NOMO-1 treated with dmso at 0.1 percent for 144 hours (cell line): ENCODE results near the gene DDX39B.

Experiments
- DNase-seq: peaks from one replicate; lab custom pipeline; 2025; ENCODE audit not compliant: unreplicated experiment; lab: John Stamatoyannopoulos, UW

The DDX39B gene

DNA sequence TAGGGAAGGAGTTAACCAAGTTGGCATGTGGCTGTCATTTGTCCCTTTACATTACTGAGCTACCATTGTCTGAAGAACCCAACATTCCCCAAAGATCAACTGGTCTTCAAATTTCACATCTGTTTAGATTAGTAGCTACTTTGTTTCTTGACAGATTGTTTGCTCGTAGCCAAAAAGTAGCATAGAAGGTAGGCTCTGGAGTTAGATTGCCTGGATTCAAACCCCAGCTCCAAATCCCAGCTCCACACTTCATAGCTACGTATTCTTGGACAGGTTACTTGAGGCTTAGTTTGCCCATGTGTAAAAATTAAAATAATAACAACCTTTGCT, 6.7 kb upstream of the DDX39B start:
- DNase-seq: no peak

DNA sequence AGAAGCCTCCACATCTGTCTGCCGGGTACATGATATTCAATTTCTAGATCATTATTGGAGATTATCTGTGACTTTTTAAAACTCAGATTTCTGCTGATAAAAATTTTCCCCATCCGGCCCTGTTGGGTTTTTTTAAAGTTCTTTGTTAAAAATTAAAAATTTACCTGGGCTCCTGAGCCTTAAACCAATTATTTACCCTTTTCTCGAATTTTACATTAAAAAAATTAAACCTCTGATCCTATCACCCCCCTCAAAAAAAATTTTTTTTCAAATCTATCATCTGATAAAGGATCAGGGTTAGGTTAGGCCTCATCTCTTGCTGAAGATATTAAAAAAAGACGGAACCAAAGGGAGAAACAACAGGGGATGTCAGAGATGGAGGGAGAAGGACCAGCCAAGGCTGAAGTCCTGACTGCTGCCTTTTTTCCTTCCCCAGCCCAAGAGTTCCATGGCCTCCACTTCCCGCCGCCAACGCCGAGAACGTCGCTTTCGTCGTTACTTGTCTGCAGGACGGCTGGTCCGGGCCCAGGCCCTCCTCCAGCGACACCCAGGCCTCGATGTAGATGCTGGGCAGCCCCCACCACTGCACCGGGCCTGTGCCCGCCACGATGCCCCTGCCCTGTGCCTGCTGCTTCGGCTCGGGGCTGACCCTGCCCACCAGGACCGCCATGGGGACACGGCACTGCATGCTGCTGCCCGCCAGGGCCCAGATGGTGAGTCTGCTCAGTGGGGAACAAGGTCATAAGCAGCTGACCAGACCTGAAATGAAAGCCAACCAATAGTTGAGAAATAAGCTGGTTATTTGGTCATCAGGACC, 6.1 kb upstream of the DDX39B start:
- no peak for DNase-seq

DNA sequence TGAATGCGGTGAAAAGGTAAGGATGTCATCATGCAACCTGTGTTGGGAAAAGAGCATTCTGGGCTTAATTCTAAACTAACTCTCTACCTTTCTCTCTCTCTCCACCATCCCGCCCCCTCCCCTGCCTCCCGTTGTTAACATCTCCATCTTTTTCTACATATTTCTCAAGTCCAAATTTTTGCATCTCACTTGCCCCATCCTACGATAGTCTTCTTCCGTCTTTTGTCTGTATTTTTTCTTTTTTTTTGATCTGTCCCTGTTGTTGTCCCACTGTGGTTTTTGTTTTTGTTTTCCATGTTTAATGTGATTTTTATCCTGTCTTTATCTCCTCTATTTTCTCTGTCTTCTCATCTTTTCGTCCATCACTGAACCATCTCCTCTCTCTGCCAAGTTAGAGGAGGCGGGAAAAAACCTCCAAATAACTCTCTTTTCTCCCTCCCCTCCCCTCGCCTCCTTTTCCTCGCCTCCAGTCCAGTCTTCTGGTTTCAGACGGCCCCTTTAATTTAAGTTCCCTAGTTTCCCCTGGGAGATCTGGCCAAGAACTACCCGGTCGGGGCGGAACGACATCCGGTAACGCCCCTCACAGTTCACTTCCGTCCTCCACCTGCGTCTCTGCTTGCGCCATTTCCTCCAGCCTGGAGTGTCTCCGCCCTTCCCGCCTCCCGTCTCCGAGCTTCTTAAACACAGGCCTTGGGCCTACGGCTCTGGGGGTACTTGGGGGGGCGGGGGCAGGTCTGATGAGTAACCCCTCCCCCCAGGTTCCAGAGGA, 5.3 kb upstream of the DDX39B start, which contains the start of gene NFKBIL1:
Gene NFKBIL1 (plus strand): TSS at position 651 of the 769 bp plus-strand sequence. CDS start 87 bp downstream, at position 738.
- peak; percentile 98 for DNase-seq

DNA sequence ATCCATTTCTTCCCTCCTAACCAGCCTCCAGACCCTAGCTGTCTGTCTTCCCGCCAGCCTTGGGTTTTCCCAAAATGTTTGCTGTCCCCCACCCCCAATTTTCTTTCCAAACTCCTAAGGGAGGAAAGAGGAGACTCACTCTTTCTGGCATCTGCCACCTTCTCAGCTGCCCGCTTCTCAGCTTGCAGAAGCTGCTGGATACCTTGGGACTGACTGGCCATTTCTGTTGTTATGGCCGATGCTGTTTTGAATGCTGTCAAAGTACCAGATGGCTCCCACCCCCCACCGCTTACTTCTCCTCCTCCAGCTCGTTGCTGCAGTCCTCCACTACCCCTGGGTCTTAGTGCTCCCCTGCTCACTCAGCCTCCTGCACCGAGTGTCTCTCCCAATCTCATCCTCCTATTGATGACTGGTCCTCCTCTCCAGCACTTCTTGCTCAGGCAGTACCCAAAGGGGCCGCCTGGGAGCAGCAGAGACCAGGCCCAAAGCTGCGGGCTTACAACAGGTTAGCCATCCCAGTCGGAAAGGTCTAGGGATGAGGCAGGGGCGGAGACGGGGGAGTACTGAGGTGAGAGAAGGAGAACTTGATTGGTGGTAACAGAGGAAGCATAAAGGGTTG, 4.6 kb upstream of the DDX39B start, which contains the start of gene ATP6V1G2:
Gene ATP6V1G2 (minus strand): TSS at position 270 of the 619 bp plus-strand sequence. CDS start 49 bp downstream, at position 221.
- DNase-seq: peak; percentile 71

DNA sequence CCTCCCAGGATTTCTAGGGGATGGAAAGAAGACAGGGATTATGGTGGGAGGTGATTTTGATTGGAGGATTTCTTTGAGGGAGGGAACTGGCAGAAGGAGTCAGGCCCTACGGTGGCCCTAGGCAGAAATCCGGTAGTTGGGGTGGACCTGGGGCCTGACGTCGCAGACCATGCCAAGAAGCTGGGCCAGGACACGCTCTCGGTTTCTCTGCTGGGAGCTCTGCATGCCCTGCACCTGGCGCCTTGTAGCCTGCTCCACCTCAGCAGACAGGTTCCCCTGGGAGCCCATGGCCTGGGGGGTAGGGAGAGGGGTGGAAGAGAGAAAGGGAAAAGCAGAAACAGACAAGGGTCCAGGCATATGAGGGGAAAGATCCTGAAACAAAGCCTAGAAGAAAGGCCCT, 3.5 kb upstream of the DDX39B start:
- no peak for DNase-seq

DNA sequence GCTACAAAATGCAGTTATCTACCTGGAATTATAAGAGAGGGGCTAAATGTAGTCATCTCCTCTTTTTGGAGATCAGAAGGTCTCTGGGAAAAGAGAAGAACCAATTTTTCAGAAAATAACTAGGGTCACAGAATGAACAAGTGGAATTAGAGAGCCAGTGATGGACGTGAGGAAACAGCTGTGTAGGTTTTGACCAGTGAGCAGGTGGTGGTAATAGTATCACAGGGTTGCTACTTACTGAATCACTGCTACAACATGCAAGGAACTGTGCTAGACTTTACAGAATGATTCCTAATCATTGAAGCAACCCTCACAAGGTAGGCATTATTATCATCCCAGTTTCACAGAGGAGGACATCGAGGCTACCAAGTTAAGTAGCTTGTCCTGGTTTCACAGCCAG, 2.9 kb upstream of the DDX39B start:
- no peak for DNase-seq

DNA sequence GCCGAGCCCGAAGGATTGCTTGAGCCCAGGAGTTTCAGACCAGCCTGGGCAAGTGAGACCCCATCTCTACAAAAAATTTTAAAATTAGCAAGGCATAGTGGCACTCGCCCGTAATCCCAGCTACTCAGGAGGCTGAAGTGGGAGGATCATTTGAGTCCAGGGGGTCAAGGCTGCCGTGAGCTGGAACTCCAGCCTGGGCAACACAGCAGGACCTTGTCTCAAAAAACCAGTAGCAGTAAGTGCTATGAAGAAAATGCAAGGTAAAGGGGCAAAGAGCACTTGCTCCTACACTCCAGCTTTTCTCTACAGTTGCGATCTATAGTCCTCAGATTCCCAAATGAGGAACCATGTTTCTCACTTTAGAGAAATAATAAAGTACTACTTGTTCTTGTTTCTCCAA, 1.8 kb upstream of the DDX39B start:
- DNase-seq: no peak

DNA sequence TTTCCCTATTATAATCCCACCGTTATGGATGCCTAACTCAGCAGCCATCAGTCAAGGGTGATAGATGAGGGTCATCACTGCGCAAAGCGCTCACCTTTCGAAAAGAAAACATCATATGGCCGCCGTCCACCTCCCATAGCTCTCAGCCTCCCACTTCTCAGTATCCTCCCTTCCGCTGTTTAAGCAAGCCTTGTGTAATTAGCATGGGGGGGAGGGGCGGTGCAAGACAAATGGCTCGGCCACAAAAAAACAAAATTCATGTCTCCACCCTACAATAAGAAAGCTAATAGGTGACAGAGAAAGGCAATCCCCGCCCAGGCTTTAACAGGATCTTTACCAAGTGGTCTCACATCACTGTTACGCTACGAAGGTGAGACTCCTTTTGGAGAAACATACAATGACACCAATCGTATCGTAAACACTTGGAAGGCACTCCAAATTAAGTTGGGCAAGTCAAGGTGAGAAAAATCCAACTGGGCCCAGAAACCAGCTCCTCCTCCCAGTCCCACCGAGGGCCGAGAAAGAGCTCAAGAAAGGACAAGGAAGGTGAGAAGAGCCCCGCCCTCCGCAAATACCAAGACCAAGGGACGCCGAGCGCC, 645 bp downstream of the DDX39B start:
- peak; percentile 69 for DNase-seq

DNA sequence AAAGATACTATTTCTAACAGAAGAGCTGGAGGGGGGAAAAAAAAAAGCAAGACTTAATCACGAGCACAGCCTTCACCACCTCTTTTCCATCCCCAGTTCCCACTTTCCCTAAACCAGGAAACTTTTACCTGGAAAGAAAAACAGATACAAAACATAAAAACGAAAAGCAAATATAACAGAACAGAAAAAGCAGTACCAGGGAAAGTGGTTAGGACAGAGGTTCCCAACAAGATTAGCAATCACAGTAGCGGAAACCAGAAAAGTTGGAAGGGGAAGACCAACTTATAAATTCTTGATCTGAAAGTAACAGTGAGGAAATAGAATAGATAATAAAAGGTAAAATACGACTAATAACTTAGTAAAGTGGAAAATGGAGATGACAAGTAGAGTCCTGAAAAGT, 1.2 kb downstream of the DDX39B start:
- no peak for DNase-seq

DNA sequence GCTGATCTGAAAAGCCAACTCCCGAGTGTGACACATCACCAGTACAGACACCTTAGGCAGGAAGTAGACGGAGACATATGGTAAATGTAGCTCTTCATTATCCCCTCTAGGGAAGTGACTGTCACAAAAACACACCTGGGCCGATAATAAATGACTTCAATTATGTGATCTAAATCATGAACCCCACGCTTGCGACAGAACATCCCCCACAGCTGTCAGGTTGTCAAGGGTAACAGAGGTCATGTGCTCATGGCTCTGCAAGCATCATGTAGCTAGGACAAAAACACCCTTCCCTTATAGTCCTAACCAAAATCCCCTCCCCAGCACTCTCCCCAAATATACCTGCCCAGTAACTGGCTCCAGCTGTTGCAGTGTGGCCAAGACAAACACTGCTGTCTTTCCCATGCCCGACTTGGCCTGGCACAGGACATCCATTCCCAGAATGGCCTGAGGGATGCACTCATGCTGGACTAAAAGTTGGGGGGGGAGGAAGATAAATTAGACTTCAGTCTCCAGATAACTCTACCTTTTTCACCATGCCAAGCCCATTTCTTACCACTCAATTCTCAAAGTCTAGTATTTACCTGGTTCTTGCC, 2.9 kb downstream of the DDX39B start:
- DNase-seq: no peak

DNA sequence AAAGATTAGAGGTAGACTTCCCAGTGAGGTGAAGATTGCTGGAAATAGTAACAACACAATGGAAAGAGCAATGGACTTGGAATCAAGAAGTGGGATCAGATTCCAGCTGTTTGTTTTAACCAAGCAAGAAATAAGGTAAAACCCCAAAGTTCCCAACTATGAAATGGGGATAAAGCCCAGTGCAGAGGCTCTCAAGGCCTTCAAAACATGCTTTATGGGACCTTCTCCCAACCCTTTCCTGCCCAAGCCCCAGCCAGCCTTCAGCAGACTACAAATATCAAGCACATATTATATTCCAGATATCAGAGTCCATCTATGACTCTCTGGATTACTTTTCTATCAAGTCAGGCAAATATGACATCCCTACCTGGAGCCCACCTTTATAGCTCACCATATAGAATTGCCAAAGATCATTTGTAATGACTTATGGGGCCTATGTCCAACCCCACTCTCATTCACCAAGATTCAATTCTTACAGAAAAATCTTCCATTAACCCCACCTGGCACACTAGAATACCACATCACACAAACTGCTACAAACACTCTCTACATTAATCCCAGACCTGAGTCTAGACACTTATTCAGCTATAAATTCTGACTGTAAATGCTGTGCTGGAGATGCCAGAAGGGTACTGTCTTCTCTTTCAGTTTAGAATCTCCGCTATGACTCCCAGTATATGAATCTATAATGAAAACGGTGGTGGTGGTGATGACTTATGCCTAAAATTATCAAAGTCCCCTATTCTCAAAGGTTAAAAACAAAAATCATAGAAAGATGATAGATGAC, 6.1 kb downstream of the DDX39B start:
- no peak for DNase-seq

DNA sequence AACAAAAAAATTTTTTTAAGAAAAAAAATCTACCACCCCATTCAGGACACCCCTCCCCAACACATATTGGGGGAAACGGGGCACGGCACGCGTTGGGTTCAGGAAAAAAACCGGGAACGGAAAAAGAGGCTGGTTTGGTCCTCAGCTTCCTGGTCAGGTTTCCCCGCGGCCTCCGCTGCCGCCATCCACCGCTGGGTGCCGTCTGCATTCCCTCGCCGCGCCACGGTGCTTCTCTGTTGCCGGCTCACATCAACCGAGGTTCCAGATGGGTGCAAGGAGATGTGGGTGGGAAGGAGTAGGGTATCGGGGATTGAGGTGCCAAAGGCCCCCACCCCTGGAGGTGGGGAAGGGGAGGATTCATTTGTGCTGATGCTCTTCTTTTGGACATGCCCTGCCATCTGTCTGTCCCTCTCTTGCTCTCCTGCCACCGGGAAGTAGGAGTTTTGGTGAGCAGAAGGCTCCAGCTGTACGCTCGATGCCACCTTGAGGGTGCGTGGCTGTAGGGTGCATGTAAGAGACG, 7.2 kb downstream of the DDX39B start:
- DNase-seq: no peak

DNA sequence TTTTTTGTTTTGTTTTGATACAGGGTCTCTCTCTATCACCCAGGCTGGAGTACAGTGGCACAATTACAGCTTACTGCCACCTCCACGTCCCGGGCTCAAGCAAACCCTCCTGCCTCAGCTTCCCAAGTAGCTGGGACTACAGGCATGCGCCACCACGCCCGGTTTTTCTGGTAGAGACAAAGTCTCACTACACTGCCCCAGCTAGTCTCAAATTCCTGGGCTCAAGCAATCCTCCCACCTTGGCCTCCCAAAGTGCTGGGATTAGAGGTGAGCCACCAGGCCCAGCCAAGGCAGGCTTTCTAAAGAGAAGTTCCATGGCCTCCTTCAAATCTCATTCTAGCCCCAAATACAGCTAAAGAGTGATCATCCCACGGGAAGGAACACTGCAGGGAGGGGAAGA, 7.8 kb downstream of the DDX39B start:
- DNase-seq: no peak

DNA sequence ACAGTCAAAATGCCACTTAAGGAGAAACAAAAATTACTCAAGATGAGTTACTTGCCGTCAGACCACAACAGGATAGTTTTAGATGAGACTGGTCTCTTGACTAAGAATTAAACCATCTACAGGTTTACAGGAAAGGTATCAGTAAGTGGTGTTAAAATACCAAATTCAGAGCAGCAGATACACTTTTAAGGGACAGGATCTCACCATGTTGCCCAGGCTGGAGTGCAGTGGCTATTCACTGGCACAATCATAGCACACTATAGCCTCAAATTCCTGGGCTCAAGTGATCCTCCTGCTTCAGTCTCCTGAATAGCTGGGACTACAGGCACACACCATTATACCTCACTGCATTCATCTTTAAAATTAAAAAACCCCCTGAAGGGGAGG, 8.4 kb downstream of the DDX39B start:
- DNase-seq: no peak

DNA sequence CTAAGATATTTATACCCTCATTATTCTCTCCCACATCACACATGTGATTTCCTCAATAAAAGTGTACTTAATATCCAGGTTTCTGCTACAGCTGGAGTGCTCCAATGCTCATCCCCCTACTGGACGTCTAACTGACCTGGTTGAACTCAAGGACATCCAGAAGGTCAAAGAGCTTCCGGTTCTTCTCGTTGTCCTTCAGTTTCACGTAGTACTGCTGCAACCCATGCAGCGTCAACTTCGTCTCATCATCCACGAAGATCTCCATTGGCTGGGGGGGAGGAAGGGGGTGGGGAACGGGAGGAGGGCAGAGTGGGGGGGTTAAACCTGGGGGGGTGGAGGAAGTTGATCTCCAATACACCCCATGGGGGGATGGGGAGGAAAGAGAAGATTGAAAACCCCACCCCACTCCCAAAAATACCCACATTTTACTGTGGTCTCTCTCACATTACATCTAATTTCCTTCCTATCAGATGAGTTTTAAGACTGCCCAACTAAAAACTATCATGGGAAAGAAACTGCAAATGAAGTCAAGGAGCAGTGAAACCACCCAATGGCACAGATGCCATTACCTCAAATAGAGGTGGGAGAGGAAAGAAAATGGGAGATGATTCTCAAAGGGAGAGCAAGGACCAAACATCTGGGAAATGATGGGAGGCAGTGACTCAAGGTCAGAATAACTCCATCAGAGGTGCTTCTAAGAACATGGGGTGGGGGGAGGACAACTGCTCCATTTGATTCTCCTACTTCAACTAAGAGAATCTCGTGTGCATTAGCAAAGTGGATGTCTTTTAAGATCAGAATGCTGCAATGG, 9.0 kb downstream of the DDX39B start:
- no peak for DNase-seq

DNA sequence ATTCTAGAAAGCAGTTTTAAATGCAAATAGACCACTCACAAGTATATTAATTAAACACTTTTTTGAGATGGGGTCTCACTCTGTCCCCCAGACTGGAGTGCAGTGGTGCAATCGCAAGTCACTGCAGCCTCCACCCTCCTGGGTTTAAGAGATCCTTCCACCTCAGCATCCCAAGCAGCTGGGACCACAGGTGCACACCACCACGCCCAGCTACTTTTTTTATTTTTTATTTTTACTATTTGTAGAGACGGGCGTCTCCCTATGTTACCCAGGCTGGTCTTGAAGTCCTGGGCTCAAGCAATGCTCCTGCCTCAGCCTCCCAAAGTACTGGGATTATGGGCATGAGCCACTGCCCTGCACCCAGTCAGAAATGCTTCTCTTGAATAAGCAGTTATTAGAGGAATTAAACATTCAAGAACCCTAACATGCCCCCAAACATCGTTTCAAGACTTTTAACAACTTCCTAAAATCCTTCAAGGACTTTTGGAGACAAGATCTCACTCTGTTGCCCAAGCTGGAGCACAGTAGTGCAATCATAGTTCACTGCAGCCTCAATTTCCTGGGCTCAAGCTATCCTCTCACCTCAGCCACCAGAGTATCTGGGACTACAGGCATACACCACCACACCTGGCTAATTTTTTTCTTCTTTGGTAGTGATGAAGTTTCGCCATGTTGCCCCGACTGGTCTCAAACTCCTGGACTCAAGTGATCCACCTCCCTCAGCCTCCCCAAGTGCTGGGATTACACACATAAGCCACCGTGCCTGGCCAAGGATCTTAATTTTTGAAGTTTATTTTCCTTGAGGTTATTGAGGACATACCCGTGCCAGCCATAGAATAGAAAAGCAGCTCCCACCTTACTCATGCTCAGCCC, 9.8 kb downstream of the DDX39B start:
- no peak for DNase-seq

DNA sequence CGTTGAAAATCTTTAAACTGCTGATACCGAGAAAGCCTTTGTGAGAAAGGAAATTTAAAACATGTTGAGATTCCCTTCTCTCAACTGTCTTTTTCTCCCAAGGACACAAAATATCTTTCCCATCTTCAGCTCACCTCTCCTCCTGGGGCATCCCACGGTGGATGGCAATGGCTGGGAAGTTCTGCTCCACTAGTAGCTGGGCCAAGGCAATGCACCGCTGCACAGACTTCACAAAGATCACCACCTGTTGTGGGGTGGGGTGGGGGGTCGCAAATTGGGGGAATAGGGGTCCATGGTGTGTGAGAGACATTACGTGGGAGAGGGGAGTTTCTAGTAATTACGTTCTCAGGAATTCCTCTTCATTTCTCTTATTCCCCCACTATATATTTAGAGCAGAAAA, 10.6 kb downstream of the DDX39B start:
- DNase-seq: no peak

DNA sequence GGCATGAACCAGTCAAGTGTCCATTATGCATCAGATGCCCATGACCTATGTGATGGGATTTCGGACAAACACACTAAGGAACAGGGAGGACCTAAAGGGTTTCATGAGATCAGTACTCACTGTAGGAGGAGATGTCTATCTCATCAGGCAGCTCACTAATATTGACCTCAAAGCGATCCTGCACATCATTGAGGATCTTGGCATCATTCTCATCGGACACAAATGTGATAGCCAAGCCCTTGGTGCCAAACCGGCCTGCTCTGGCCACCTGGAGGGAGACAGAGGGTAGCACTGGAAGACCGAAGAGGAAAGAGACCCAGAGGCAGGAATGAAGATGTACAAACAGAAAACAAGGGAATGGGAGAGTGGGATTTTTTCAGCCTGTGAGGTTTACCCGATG, 11.1 kb downstream of the DDX39B start:
- DNase-seq: no peak
